Stimulated activated CD4-positive, alpha-beta T cell treated with anti-CD3 and anti-CD28 coated beads, Interleukin-1b, Interleukin-23, amount 100 ng/mL, for 1 hour (primary cell): ENCODE data around the gene LENEP.

ENCODE experiments used
- DNase-seq, 2 donors: peaks; one replicate each; pipeline ENCODE4 v3.0.0-alpha.2; 2020; ENCODE audit warnings: low read depth in 2 of 2

The LENEP gene

DNA sequence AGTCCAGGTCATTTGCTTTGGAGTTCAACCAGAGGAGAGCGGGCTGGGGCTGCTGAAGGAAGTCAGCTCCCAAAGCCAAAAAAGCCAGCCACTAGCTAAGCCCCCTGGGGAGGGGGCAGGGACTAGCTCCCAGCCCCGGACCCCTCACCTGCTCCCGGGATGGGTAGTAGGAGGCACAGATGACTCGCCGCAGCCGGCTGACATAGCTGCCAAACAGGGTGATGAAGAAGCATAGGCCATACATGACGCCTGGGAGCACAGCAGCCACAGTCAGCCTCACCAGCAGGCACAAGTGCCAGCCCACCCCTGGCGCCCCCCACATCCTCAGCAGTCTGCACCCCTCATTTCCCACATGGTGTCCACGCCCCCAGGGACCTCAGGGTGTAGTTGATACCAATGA, 32.8 kb downstream of the LENEP start:
- no peak for DNase-seq

DNA sequence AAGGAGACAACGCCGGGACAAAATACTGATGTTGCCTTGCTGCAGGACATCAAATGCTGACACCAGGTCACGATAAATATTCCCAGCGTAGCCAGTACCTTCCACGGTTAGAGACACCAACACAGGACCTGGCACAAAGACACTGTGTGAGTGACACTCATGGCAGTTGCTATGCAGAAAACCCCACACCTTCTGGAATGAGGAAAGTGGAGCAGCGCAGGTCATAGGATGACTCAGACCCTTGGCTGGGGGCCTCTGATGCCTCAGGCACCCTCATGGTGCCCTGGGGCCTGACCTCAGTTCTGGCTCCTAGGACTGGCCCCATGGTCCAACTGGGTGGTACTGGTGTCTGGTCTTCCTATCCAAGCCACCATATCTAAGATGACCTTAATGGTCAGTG, 33.2 kb downstream of the LENEP start:
- DNase-seq, result no peak

GRCh38 chr1:155029513-155030242, 36.3 kb downstream of the LENEP start:
- no peak for DNase-seq

GRCh38 chr1:155030243-155030795, 36.9 kb downstream of the LENEP start:
- DNase-seq, result no peak

GRCh38 chr1:155030899-155031298, 37.5 kb downstream of the LENEP start:
- DNase-seq, result no peak

DNA sequence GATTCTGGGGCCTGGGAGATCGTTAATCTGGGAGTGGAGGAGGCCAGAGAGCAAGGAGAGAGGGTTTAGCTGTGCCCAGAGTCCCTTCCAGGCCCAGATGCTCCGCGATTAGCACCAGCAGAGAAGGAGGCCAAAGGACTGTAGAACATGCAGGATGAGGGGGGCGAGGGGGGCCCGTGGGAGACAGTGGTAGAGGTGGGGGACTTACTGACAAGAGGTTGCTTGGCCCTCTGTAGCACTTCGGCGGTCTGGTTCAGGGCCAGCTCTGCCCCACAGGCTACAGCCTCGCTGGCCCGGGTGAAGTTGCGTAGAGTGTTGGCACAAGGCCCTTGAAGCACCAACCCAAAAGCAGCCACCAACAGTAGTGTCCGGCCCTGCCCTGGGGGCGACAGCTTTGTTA, 39.5 kb downstream of the LENEP start:
- no peak for DNase-seq

- DNase-seq, result no peak
These were observed 40.1 kb downstream of the LENEP start, which contains the start of the genes DCST1 and DCST2 for GRCh38 chr1:155033524-155033923. Gene DCST1, plus strand, starts transcription at chr1:155033824. Its CDS starts 213 bp downstream, at chr1:155034037. Gene DCST2, minus strand, starts transcription at chr1:155033781. Its CDS starts 80 bp downstream, at chr1:155033701.

- no peak for DNase-seq
These were observed 41.2 kb downstream of the LENEP start for GRCh38 chr1:155034318-155035208.

- no peak for DNase-seq
These were observed 42.5 kb downstream of the LENEP start for GRCh38 chr1:155035936-155036335.

DNA sequence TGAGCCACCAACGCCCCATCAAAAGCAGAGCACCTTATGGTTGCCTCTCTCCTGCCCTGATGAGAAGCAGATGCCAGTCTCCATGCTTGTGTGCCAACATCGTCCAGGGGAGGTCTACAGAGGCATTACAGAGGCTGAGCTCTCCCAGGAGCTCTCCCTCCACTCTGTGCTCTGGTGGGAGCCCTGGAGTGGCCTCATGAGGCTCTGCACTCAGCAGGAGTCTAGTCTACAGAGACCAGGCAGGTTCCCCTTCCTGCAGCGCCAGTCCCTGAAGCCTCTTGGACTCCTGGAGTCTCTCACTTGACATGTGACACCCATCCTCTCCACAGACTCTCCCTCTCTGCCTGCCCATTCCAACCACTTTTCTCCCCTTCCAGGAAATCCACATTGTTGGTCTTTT, 43.7 kb downstream of the LENEP start:
- no peak for DNase-seq

DNA sequence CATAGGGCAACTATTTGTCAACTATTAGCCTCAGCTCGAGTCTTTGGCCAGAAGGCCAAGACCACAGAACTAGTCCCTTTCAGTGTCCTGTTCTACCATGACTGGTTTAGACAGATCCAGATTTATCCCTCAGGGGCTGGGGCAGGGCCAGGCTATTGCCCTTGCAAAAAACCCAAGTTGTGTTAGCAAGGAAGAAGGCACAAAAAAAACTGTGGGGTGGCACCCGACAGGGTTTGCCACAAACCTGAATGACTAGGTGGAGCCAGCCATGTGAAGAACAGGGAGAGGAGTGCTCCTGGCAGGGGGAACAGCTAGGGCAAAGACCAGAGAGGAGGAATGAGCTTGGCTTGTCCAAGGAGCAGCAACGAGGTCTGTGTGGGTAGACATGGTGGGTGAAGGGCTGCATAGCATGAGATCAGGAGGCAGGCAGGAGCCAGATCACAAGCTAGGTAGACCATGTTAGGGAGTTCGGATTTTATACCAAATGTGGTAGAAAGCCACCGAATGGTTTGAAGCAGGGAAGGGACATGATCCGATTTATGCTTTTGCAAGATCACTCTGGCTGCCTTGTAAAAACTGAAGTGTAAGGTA, 44.6 kb downstream of the LENEP start:
- no peak for DNase-seq

DNA sequence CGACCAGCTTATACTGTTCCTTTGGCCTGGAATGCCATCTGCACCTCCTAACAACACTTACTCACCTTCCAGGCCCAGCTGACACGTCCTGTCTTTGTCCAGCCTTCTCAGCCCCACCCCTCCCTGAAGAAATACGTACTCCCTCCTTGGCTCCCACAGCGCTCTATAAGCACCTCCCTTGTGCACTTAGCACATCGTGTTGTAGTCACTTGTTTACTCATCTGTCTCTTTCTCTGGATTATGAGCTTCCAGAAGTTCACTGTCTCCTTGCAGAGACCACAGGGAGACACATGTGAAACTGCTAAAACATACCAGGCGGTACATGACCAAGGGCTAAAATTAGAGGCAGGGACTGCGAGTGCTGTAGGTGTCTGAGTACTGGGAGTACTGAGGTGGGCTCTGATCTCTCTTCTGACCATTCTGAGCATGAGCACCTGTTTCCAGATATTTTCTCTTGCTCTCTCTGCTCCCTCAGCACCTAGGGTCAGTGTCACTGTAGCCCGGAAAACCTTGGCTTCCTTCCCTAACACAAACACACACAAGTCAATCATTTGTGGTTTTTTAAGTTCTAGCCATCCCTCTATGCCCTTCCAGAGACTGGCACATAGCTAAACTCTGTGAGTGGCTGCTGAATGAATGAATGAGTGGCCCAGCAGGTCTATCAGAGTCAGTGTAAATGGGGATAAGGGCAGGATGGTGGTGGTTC, 45.4 kb downstream of the LENEP start:
- no peak for DNase-seq

DNA sequence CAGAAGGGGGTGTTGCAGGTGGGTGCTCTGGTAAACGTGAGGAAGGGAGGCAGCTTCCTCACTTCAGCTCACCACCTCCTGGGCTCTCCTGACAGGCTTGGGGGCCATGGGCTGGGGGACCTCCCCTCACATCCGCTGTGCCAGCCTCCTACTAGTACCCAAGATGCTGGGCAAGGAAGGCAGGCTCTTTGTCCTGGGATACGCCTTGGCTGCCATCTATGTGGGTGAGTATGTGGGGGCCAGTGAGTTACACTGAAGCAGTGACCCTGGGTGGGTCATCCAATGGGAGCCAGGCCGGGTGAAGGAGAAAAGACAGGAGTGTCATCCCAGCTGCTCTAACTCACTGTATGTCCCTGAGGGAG, 45.9 kb downstream of the LENEP start:
- no peak for DNase-seq

GRCh38 chr1:155040358-155041093, 47.1 kb downstream of the LENEP start:
- no peak for DNase-seq

DNA sequence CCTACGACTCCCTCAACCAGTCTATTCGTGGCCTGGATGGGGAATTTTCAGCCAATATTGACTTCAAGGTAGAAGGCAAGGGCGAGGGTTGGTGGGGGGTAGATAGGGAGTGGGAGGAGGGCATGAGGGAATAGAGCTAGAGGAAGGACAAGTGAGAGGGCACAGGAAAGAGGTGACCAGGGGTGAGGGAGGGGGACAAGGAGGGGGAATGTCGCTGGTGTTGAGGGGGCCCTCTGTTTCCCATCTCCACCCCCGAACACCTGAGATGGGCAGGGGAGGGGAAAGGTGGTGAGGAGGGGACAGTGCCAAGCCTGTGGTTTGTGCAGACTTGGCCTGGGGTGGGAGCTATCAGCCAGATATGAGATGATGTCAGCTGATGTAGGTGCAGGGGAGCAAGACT, 49.4 kb downstream of the LENEP start:
- no peak for DNase-seq

- DNase-seq, result no peak
These were observed 49.9 kb downstream of the LENEP start for GRCh38 chr1:155043301-155043702.

DNA sequence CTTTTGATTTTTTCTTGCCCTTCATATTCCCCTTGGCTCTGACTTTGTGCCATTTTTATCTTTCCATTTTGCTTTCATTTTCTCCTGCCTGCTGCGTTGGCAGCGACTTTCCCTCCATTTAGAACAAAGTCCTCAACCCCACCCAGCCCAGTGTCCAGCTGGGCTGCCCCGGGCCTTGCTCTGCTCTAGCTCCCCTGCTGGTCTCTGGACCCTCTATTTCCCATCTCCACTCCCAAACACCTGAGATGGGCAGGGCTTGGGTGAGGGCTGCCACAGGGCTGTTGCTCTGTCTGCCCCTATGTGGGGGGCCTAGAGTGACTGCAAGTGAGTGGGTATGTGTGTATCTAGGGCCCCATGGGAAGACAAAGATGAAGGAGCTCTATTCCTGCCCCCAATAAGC, 50.4 kb downstream of the LENEP start:
- no peak for DNase-seq
